Measurements from ENCODE around the gene CCNK.

Gene CCNK

GRCh38 chr14:99467336-99468078 is 13.7 kb upstream of the CCNK start:
- no peak for DNase-seq

- no peak for DNase-seq
Observed at GRCh38 chr14:99468081-99468480, 13.1 kb upstream of the CCNK start.

- DNase-seq: no peak
Observed at GRCh38 chr14:99468836-99469592, 12.2 kb upstream of the CCNK start.

DNA sequence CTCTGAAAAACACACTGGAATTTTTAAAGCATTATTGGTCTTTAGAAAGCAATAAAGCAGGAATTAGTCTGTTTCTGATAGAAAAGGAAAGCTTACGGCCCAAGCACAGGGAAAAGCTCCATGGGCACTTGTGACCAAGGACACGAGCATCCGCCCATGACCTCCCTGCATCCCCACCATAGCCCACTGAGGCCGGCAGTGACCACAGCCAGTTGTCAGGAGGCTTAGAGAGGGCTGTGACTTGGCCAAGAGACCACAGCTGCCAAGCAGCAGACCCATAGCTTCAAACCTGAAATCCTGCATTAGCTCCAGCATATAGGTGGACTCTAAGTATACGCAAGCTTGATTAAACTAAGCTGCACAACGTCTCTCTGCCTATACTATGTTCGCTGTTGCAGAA is 9.5 kb upstream of the CCNK start:
- DNase-seq: no peak

- no peak for DNase-seq
Observed at GRCh38 chr14:99472937-99473336, 8.3 kb upstream of the CCNK start.

GRCh38 chr14:99473458-99473857 is 7.8 kb upstream of the CCNK start:
- no peak for DNase-seq

DNA sequence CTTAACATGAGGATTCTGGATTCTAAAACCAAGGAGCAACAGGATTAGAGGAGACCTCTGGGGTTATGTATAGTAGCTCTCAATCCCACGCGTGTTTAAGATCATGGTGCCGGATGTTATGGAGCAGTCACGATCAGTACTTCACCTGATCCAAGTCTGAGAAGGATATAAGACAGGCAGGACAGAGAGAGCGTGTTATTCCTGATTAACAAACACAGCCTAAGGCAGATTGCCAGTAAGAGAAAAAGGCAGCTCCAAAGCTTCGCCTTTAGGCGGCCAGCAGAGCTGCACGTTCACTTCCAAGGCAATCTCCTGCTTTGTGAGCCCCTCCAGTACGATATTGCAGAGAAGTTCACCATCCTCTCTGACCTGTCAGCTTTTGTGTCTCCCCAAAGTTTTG is 6.0 kb upstream of the CCNK start:
- DNase-seq: no peak

DNA sequence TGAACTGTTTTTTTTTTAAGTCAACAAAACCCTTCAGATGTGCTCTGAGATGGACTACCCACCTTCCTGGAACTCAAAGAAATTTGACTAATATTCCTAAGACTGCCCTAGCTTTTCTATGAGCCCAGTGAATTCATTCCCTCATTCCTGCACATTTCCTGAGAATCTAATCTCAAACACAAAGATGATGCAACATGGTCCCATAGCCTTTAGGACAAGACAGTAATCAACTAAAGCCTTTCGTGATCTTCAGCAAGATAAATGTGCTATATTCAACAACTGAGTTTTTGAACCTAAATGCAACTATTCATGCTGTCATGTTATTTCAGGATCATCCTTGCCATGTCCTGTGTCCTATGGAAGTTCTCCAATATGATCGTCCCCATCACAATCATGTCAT is 5.5 kb upstream of the CCNK start:
- no peak for DNase-seq

DNA sequence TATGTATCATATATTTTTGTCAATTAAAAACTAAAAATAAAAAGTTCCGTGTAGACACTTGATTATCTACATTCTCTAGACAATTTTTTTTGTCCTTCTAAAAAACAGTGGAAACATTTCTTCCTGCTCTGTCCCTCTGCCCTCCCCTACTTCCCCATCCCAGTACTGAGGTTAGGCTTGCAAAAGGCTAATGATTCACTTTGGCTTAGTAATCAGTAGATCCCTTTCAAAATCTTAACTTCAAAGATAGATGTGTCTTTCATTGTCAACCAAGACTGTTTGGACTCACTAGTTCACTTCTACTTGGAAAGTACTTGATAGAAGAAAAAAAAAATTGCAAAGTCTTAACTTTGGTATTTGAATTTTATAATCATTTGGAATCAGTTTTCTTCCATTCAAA is 4.3 kb upstream of the CCNK start:
- DNase-seq: no peak

- DNase-seq: no peak
Observed at GRCh38 chr14:99478128-99478527, 3.1 kb upstream of the CCNK start.

GRCh38 chr14:99479160-99479905 is 1.9 kb upstream of the CCNK start:
- DNase-seq: no peak

- peak in 3 of 4 experiments; percentile 8 to 21 (median 18) for DNase-seq
Observed at GRCh38 chr14:99479906-99480869, 1.0 kb upstream of the CCNK start, which contains the start of gene SETD3. SETD3 (minus strand) TSS chr14:99480859; CDS start chr14:99465805, 15,054 bp downstream.

DNA sequence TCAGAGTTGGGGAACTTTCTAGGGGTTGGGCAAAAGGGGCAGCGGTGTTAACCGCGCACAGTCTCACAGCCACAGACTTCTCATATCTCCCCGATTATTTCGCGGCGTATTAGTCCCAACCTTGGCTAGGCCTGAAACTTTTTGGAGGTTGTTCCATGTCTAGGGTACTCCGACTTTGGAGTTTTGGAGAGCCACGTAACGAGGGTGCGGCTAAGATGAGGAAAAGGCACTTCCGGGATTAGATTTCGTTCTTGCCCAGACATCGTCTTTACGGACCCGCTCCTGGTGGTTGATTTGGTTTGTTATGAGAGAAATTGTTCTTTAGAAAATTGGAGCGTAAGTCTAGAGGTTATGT is 513 bp downstream of the CCNK start:
- peak in 1 of 4 experiments; percentile 25 for DNase-seq

- DNase-seq: no peak
Observed at GRCh38 chr14:99484106-99484505, 2.9 kb downstream of the CCNK start.

- no peak for DNase-seq
Observed at GRCh38 chr14:99497341-99497740, 16.1 kb downstream of the CCNK start.

GRCh38 chr14:99497894-99498293 is 16.7 kb downstream of the CCNK start:
- no peak for DNase-seq

DNA sequence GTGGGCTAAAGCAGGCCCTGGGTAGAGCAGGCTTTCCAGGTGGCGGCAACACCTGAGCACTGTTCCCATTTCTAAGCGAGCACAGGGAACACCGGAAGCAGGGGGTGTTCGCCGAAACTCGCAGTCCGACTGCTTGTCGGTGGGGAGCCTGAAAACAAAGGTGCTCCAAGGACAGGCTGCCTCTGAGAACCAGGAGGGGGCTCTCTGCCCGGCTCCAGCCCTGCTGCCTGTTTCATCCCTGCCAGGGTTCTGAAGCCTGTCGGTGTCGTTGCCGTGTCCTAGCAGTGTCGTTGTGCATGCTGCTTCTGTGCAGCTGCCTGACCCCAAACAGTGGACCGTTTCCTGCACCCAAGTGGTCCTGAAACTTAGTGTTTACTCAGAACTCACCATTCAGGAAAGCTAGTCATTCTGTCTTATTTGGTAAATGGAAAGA is 21.8 kb downstream of the CCNK start:
- DNase-seq: no peak

DNA sequence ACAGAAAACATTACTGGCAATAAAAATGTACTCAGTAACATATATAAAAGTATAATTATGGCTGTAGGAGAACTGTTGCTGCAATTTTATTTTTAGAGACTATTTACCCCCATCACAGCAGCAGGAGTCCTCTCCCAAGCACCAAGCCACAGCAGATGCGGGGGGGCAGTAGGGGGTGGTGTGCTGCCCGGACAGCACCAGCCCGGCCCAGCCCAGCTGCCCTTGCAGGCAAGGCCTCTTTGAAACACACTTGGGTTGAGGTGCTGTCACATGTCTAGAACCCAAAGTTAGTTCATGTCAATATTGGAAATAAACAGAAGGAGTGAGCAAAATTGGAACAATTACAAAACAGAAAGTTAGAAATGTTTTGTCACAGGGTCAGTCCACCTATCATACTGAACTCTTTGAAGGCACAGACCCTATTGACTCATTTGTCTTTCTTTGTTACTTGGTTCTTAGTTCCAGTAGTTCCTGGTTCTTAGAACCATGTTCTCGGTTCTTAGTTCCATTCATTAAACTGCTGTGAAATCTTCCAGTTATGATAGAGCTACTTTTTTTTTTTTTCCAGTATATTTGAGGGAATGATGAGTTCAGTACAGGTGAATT is 22.7 kb downstream of the CCNK start:
- no peak for DNase-seq

GRCh38 chr14:99505089-99505488 is 23.9 kb downstream of the CCNK start:
- no peak for DNase-seq

DNA sequence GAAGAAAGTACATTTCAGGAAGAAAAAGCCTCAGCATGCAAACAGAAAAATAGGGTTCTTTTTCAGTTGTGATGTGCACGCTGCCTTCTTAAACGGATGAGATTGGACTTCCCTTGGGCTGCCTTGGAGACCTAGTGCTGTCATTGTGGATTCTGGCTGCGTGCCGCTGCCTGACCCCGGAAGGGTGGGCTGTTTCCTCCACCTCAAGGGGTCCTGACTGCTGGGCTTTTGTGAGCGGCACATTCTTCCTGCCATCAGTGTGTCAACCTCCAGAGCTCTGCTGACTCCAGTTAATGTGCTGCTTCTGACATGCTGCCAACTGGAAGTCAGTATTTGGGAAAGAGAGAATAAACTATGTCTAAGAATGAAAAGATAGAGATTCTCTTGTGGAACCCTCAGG is 25.1 kb downstream of the CCNK start:
- DNase-seq: no peak

DNA sequence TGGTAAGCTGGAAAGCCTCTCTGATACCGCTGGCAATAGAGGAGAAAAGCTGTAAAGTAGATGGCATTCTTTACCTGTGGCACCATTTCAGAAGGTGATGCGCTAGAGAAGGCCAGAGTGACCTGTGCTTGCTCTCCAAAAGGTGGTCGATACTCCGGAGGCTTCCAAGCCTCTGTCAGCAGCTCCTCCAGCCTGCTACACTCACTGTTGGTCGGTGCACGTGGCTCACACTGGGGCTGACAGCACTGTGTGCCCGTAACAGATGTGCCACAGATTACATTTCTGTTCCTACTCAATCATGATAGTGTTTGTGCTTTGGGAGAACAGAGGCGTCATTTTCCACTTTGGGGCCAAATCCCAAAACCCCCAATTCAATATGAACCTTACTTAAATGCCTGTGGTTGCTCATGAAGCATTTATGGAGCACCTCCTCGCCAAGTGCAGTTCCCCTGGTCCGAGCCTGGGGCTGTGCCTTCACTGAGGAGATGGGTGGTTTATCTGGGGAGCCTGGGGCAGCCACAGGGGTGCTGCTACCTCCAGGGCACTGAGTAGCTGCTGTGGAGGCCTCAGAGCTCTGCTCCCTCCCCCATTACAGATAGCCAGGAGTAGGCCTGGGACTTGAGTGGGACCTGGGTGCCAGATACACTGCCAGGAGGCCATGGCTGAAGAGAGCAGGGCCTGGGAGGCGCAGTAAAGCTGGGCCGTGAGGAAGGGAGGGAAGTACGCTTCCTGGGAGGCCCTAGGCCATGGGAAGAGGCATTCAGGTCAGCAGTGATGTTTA is 26.8 kb downstream of the CCNK start:
- DNase-seq: no peak

All from activated naive CD4-positive, alpha-beta T cell (primary cell).